Mesenchymal stem cell (in vitro differentiated cells and primary cell): ENCODE data around the gene STK16.

Experiments used
- DNase-seq: peaks from one replicate; pipeline ENCODE4 v3.0.0-alpha.2; 2013
- H2AFZ ChIP-seq: one replicate; pipeline ENCODE4 v1.6.1; 2013; ENCODE audit warnings: low read depth, mild to moderate bottlenecking, control low read depth, inconsistent platforms, low read length, moderate library complexity
- H2AK5ac ChIP-seq: 2 replicates; pipeline ENCODE4 v1.6.1; 2013; ENCODE audit warnings: low read length, moderate library complexity, mild to moderate bottlenecking, inconsistent platforms; ENCODE audit not compliant: severe bottlenecking
- H2BK120ac ChIP-seq: one replicate; pipeline ENCODE4 v1.6.1; 2013; ENCODE audit warnings: low read depth, mild to moderate bottlenecking, inconsistent platforms, low read length, moderate library complexity
- H2BK12ac ChIP-seq, 2 experiments: one replicate each; pipeline ENCODE4 v1.6.1; 2013; ENCODE audit warnings: inconsistent platforms in 2 of 2, low read length in 2 of 2, mild to moderate bottlenecking in 2 of 2, moderate library complexity in 2 of 2, control low read depth in 1 of 2
- H2BK15ac ChIP-seq: one replicate; pipeline ENCODE4 v1.6.1; 2013; ENCODE audit warnings: mild to moderate bottlenecking, low read depth, inconsistent platforms; ENCODE audit not compliant: poor library complexity, severe bottlenecking
- H2BK5ac ChIP-seq: 2 replicates; pipeline ENCODE4 v1.6.1; 2013; ENCODE audit warnings: low read depth, mild to moderate bottlenecking, low read length, control low read depth, inconsistent platforms; ENCODE audit not compliant: poor library complexity, severe bottlenecking
- H3K14ac ChIP-seq, 2 experiments: one replicate each; pipeline ENCODE4 v1.6.1; 2013; ENCODE audit warnings: inconsistent platforms in 2 of 2, low read length in 2 of 2, control low read depth in 1 of 2, mild to moderate bottlenecking in 1 of 2, moderate library complexity in 1 of 2
- H3K18ac ChIP-seq, 2 experiments: one replicate each; pipeline ENCODE4 v1.6.1; 2013; ENCODE audit warnings: inconsistent platforms in 2 of 2, low read length in 2 of 2, control low read depth in 1 of 2, low read depth in 1 of 2, mild to moderate bottlenecking in 1 of 2
- H3K23ac ChIP-seq, 2 experiments: one replicate each; pipeline ENCODE4 v1.6.1; 2013; ENCODE audit warnings: inconsistent platforms in 2 of 2, low read length in 2 of 2, mild to moderate bottlenecking in 2 of 2, moderate library complexity in 2 of 2, control low read depth in 1 of 2
- H3K27ac ChIP-seq: 2 replicates; pipeline ENCODE4 v1.5.1; 2013; ENCODE audit warnings: mild to moderate bottlenecking, moderate library complexity, low read length, control low read depth, inconsistent platforms; ENCODE audit not compliant: poor library complexity, severe bottlenecking
- H3K27me3 ChIP-seq, 2 experiments: 2 replicates each; pipeline versions ENCODE4 v1.6.1 to v1.7.0; 2013; ENCODE audit warnings: low read length in 2 of 2, mild to moderate bottlenecking in 2 of 2, moderate library complexity in 2 of 2, control low read depth in 1 of 2, inconsistent platforms in 1 of 2; ENCODE audit not compliant: control insufficient read depth in 1 of 2, insufficient read depth in 1 of 2
- H3K36me3 ChIP-seq, 2 experiments: 2 replicates each; pipeline versions ENCODE4 v1.6.1 to v1.7.0; 2013; ENCODE audit warnings: low read length in 2 of 2, control low read depth in 1 of 2, inconsistent platforms in 1 of 2, low read depth in 1 of 2, mild to moderate bottlenecking in 1 of 2; ENCODE audit not compliant: insufficient read depth in 2 of 2, control insufficient read depth in 1 of 2
- H3K4ac ChIP-seq, 2 experiments: one replicate each; pipeline ENCODE4 v1.6.1; 2013; ENCODE audit warnings: inconsistent platforms in 2 of 2, low read length in 2 of 2, mild to moderate bottlenecking in 2 of 2, moderate library complexity in 2 of 2, control low read depth in 1 of 2, low read depth in 1 of 2
- H3K4me1 ChIP-seq: 2 replicates; pipeline ENCODE4 v1.6.1; 2013; ENCODE audit warnings: low read depth, low read length, control low read depth; ENCODE audit not compliant: control insufficient read depth, insufficient read depth
- H3K4me2 ChIP-seq: 2 replicates; pipeline ENCODE4 v1.6.1; 2013; ENCODE audit warnings: low read length, mild to moderate bottlenecking, inconsistent platforms; ENCODE audit not compliant: poor library complexity, severe bottlenecking
- H3K4me3 ChIP-seq, 2 experiments: 2 replicates each; pipeline versions ENCODE4 v1.5.1 to v1.7.0; 2013; ENCODE audit warnings: low read length in 2 of 2, mild to moderate bottlenecking in 2 of 2, control low read depth in 1 of 2, low read depth in 1 of 2; ENCODE audit not compliant: insufficient read depth in 1 of 2
- H3K79me1 ChIP-seq: replicated peaks from 2 replicates; pipeline ENCODE4 v1.6.1; 2013; ENCODE audit warnings: mild to moderate bottlenecking, control low read depth, low read length, inconsistent platforms; ENCODE audit not compliant: poor library complexity, severe bottlenecking
- H3K9ac ChIP-seq: 2 replicates; pipeline ENCODE4 v1.7.0; 2013; ENCODE audit warnings: mild to moderate bottlenecking, low read length, moderate library complexity
- H3K9me3 ChIP-seq: 2 replicates; pipeline ENCODE4 v1.7.0; 2013; ENCODE audit warnings: mild to moderate bottlenecking, low read length; ENCODE audit not compliant: control insufficient read depth
- H4K8ac ChIP-seq: one replicate; pipeline ENCODE4 v1.6.1; 2013; ENCODE audit warnings: inconsistent platforms, mild to moderate bottlenecking, low read length, moderate library complexity
- H4K91ac ChIP-seq: one replicate; pipeline ENCODE4 v1.6.1; 2013; ENCODE audit warnings: mild to moderate bottlenecking, low read length, inconsistent platforms
- WGBS: methylation state at CpG from one replicate; pipeline ENCODE4 v1.1.7; 2013; ENCODE audit warnings: mixed read lengths; 5-methylcytosine and 5-hydroxymethylcytosine counted together

Gene STK16

DNA sequence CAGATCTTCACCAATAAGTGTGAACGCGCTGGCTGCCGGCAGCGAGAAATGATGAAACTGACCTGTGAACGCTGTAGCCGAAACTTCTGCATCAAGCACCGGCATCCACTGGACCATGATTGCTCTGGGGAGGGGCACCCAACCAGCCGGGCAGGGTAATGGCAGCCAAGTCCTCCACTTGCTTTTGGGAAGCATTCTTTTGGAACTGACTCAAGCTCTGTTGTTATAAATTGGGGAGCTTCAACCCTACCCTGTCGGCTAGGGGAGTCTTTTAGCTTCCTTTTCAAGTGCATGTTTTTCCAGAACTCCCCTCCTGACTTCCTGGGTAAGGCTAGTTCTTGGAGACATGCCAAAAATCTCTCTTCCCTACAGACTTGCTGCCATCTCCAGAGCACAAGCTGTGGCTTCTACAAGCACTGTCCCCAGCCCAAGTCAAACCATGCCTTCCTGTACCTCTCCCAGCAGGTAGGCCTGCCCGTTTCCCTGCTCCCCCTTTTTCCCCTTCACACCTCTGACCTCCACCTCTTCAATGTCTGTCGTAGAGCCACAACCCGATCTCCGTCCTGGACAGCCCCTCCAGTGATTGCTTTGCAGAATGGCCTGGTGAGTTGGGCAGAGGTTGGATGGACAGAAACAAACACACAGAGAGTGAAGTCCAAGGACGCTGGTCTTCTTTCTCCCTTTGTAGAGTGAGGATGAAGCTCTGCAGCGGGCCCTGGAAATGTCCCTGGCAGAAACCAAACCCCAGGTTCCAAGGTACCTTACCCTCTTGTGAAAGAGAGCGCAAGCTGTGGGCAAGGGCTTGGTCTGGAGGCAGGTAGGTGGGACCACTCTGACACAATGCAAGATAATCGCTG is 37.2 kb upstream of the STK16 start:
- H2BK120ac ChIP-seq, result peak overlapping the region; percentile 38
- peaks cover 40 to 50% of the 10 kb centered on the region in 2 experiments for H3K36me3 ChIP-seq
- H3K18ac ChIP-seq, result peak overlapping the region in 1 of 2 experiments; percentile 58
- H3K27me3 ChIP-seq, result no peaks in the 10 kb centered on the region
- H4K91ac ChIP-seq, result no peak overlapping the region
- H2BK12ac ChIP-seq, result peak overlapping the region in 1 of 2 experiments; percentile 45
- no peak overlapping the region for H2BK5ac ChIP-seq
- H3K27ac ChIP-seq, result peak overlapping the region; percentile 3
- H2AK5ac ChIP-seq, result peak overlapping the region; percentile 21
- DNase-seq, result peak; percentile 50
- H3K9ac ChIP-seq, result peak overlapping the region; percentile 83
- H3K4ac ChIP-seq, result peak overlapping the region in 1 of 2 experiments; percentile 83
- H3K4me3 ChIP-seq, result peak overlapping the region in 1 of 2 experiments; percentile 87
- WGBS, result 85% methylated on average over 16 of the region's 17 CpGs
- H3K4me2 ChIP-seq, result peak overlapping the region; percentile 44
- H2AFZ ChIP-seq, result no peak overlapping the region
- H3K14ac ChIP-seq, result no peak overlapping the region
- no peak overlapping the region for H2BK15ac ChIP-seq
- no peak overlapping the region for H3K23ac ChIP-seq
- peak overlapping the region; percentile 57 for H4K8ac ChIP-seq
- H3K9me3 ChIP-seq, result no peaks in the 10 kb centered on the region
- H3K79me1 ChIP-seq, result peaks cover 10% of the 10 kb centered on the region
- peaks cover 14% of the 10 kb centered on the region for H3K4me1 ChIP-seq

DNA sequence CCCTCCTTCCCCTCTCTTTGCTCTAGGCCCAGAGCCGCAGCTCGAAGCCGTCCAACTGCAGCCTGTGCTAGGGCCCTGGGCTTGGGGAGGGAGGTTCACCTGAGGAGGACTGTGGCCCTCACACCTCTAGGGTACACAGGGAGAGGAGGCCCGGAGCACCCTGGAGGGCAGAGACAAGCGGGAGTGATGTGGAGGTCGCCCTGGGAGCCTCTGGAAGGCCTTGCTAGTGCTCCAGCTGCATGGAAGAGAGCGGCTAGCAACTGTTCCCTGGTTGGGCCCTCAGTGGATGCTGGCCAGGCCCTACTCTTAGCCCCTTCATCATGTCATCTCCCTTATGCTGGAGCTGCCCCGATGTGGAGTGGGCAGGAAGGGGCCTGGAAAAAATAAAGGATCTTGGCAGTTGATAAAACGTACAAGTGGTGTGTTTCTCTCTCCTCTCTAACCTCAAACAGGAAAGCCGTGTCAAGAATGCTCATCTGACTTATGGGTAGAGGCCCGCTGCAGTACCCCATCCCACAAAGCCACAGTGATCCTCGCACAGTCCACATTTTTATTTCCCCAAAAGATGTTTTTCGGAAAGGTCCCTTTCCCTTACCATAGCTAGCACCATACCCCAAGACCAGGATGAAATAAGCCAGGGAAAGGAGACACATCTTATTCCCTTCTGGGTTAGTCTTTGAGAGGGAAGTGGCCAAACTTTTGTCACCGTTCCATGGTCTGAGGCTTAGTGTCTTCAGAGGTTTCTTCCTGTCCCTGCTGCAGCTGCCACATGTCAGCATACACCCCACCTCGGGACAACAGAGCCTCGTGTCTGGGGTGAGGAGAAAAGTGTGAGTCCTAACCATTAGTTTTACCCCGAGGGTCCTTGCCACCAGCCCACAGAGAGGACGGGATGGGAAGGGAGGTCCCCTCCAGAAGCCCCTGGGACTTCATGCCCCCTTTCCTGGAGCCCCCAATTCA is 35.8 kb upstream of the STK16 start:
- no peak overlapping the region for H2AK5ac ChIP-seq

DNA sequence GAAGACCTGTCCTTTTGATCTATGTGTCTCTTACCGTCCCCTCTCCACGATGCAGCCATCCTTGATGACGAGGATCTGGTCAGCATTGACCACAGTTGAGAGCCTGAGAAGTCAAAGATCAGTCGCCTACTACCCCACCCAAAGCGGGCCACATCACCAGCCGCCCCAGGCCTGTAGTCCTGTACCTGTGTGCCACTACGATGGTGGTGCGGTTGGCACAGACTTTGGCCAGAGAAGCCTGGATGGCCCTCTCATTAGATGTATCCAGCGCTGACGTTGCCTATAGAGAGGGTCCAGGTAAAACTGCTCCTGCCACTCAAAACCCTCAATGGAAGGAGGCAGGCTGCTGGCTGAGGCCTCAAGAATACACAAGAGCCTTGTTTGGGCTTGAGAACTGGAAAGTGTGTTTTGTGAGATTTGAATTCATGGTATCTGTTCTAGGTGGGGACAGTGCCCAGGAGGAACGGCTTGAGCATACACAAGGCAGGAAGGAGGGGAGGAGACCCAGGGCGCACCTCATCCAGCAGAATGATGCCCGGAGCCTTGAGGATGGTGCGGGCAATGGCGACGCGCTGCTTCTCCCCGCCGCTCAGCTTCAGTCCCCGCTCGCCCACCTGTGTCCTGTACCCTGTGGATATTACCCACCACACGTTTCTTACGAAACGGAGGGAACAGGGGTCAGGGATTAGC is 34.9 kb upstream of the STK16 start:
- DNase-seq, result no peak
- 97% methylated on average over 24 of the region's 24 CpGs for WGBS
- peaks cover 59 to 72% of the 10 kb centered on the region in 2 experiments for H3K36me3 ChIP-seq

More for the DNA sequence above, 35.8 kb upstream of the STK16 start:
- peaks cover 14% of the 10 kb centered on the region for H3K4me1 ChIP-seq
- H3K4me3 ChIP-seq, result no peak overlapping the region
- peak overlapping the region in 1 of 2 experiments; percentile 73 for H3K4ac ChIP-seq
- H3K9me3 ChIP-seq, result no peaks in the 10 kb centered on the region
- H3K9ac ChIP-seq, result no peak overlapping the region
- H2BK15ac ChIP-seq, result no peak overlapping the region
- DNase-seq, result no peak
- H3K18ac ChIP-seq, result no peak overlapping the region
- H3K36me3 ChIP-seq, result peaks cover 54 to 64% of the 10 kb centered on the region in 2 experiments
- H2BK120ac ChIP-seq, result no peak overlapping the region
- H4K8ac ChIP-seq, result no peak overlapping the region
- no peak overlapping the region for H2BK5ac ChIP-seq
- H3K27me3 ChIP-seq, result no peaks in the 10 kb centered on the region
- H3K23ac ChIP-seq, result no peak overlapping the region
- 95% methylated on average over 16 of the region's 18 CpGs for WGBS
- no peak overlapping the region for H3K14ac ChIP-seq
- H3K27ac ChIP-seq, result no peak overlapping the region
- peaks cover 12% of the 10 kb centered on the region for H3K79me1 ChIP-seq
- H2BK12ac ChIP-seq, result peak overlapping the region in 1 of 2 experiments; percentile 11
- H3K4me2 ChIP-seq, result no peak overlapping the region
- H2AFZ ChIP-seq, result no peak overlapping the region
- H4K91ac ChIP-seq, result no peak overlapping the region

More for the DNA sequence above, 34.9 kb upstream of the STK16 start:
- Histone ChIP-seq H3K9me3 (no peaks in the 10 kb centered on the region), H2BK15ac (no peak overlapping the region), H2AK5ac (no peak overlapping the region), H4K91ac (no peak overlapping the region), H3K27me3 (no peaks in the 10 kb centered on the region), H3K27ac (no peak overlapping the region), H3K4ac (no peak overlapping the region), H3K18ac (no peak overlapping the region), H4K8ac (no peak overlapping the region), H3K4me3 (no peak overlapping the region), H2BK5ac (no peak overlapping the region), H2BK12ac (no peak overlapping the region), H2AFZ (no peak overlapping the region), H3K23ac (no peak overlapping the region), H3K9ac (no peak overlapping the region), H3K4me1 (peaks cover 14% of the 10 kb centered on the region), H3K79me1 (peaks cover 15% of the 10 kb centered on the region), H3K14ac (no peak overlapping the region), H2BK120ac (no peak overlapping the region), H3K4me2 (no peak overlapping the region)
